ENCODE results near the gene CHN1.

GRCh38 chr2:174752403-174753037, 252.7 kb downstream of the CHN1 start:
- no peak for TF ChIP-seq POLR2A (IDR thresholded peaks at IDR 0.05)
- no peak for TF ChIP-seq CTCF (IDR thresholded peaks at IDR 0.05)

Measured in esophagus squamous epithelium (tissue), 4 donors.